Measurements from ENCODE around the gene ADCY7.

Gene ADCY7

GRCh38 chr16:50313596-50314478 lies 47.5 kb downstream of the ADCY7 start:
- DNase-seq (ENCODE audit: low read depth) = no peak

GRCh38 chr16:50314665-50315064 lies 48.3 kb downstream of the ADCY7 start:
- no peak for DNase-seq (ENCODE audit: low read depth)

- no peak for DNase-seq (ENCODE audit: low read depth)
These were observed 49.1 kb downstream of the ADCY7 start for GRCh38 chr16:50315346-50315997.

GRCh38 chr16:50316102-50316847 lies 49.9 kb downstream of the ADCY7 start:
- DNase-seq (ENCODE audit: low read depth) = no peak

- no peak for DNase-seq (ENCODE audit: low read depth)
These were observed 50.7 kb downstream of the ADCY7 start for GRCh38 chr16:50316848-50317630.

GRCh38 chr16:50318796-50319578 lies 52.6 kb downstream of the ADCY7 start:
- DNase-seq (ENCODE audit: low read depth) = no peak

GRCh38 chr16:50320310-50320709 lies 54.0 kb downstream of the ADCY7 start:
- no peak for DNase-seq (ENCODE audit: low read depth)

GRCh38 chr16:50322333-50322732 lies 56.0 kb downstream of the ADCY7 start:
- DNase-seq (ENCODE audit: low read depth) = no peak

- DNase-seq (ENCODE audit: low read depth) = no peak
These were observed 57.1 kb downstream of the ADCY7 start for GRCh38 chr16:50323335-50324011.

GRCh38 chr16:50324345-50324744 lies 58.0 kb downstream of the ADCY7 start:
- DNase-seq (ENCODE audit: low read depth) = no peak

- DNase-seq (ENCODE audit: low read depth) = no peak
These were observed 59.9 kb downstream of the ADCY7 start for GRCh38 chr16:50326264-50326663.

GRCh38 chr16:50326835-50327465 lies 60.6 kb downstream of the ADCY7 start:
- no peak for DNase-seq (ENCODE audit: low read depth)

- DNase-seq (ENCODE audit: low read depth) = no peak
These were observed 63.3 kb downstream of the ADCY7 start for GRCh38 chr16:50329446-50330189.

GRCh38 chr16:50331570-50331969 lies 65.2 kb downstream of the ADCY7 start:
- no peak for DNase-seq (ENCODE audit: low read depth)

- no peak for DNase-seq (ENCODE audit: low read depth)
These were observed 66.2 kb downstream of the ADCY7 start for GRCh38 chr16:50332599-50332998.

GRCh38 chr16:50334106-50334975 lies 68.0 kb downstream of the ADCY7 start:
- no peak for DNase-seq (ENCODE audit: low read depth)

- no peak for DNase-seq (ENCODE audit: low read depth)
These were observed 69.0 kb downstream of the ADCY7 start for GRCh38 chr16:50335196-50335958.

- DNase-seq (ENCODE audit: low read depth) = no peak
These were observed 70.5 kb downstream of the ADCY7 start for GRCh38 chr16:50336884-50337283.

All from non-pigmented ciliary epithelial cell (primary cell).